Esophagus muscularis mucosa (tissue), 4 donors: ENCODE measurements around the gene VAV1. TPM values are rescaled to one million over a fixed set of nuclear protein-coding genes. Genes with fewer than 3 reads are reported as not detected.

ENCODE experiments used
- DNase-seq: peaks from one replicate; pipeline ENCODE4 v3.0.0-alpha.2; 2017; ENCODE audit errors: extremely low spot score
- H3K27ac ChIP-seq, 4 donors: fragments of 200-600 bp; sonication (generic); replicated peaks in 1 of 4; 1 replicate in 3 of 4; 2 replicates in 1 of 4; pipeline ENCODE4 v1.5.1; 2016 to 2019; ENCODE audit warnings: mild to moderate bottlenecking in 1 of 4
- H3K27me3 ChIP-seq, 4 donors: fragments of 200-600 bp; sonication (generic); one replicate each; pipeline versions ENCODE4 v1.5.1 to v1.6.0; 2016 to 2019
- H3K36me3 ChIP-seq, 4 donors: fragments of 200-600 bp; sonication (generic); one replicate each; pipeline ENCODE4 v1.5.1; 2016 to 2019
- H3K4me1 ChIP-seq, 4 donors: fragments of 200-600 bp; sonication (generic); one replicate each; pipeline ENCODE4 v1.5.1; 2016 to 2019
- H3K4me3 ChIP-seq, 4 donors: fragments of 200-600 bp; sonication (generic); 1 replicate in 2 of 4; 2 replicates in 2 of 4; pipeline ENCODE4 v1.5.1; 2016 to 2019; ENCODE audit warnings: mild to moderate bottlenecking in 4 of 4, moderate library complexity in 1 of 4
- H3K9me3 ChIP-seq, 4 donors: fragments of 200-600 bp; sonication (generic); 1 replicate in 3 of 4; 2 replicates in 1 of 4; pipeline ENCODE4 v1.5.1; 2016 to 2019
- CTCF ChIP-seq, 3 experiments: fragments of 200-600 bp in 2 of 3; fragments of 450-650 bp in 1 of 3; sonication (generic) in 2 of 3; IDR thresholded peaks; one replicate each; pipeline ENCODE4 v1.5.1; 2017 to 2019; ENCODE audit warnings: antibody characterized with exemption in 3 of 3, mild to moderate bottlenecking in 2 of 3, moderate library complexity in 1 of 3
- EP300 ChIP-seq: sonication (generic); formaldehyde crosslinking; IDR thresholded peaks from one replicate; pipeline ENCODE4 v1.6.1; 2017; ENCODE audit warnings: antibody characterized with exemption
- POLR2A ChIP-seq: fragments of 450-650 bp; IDR thresholded peaks from one replicate; pipeline ENCODE4 v1.6.1; 2017; ENCODE audit warnings: antibody characterized with exemption, moderate library complexity, mild to moderate bottlenecking, low read depth
- POLR2AphosphoS5 ChIP-seq, 2 donors: sonication (generic); formaldehyde crosslinking; IDR thresholded peaks; one replicate each; pipeline ENCODE4 v1.6.1; 2017; ENCODE audit warnings: antibody characterized with exemption in 2 of 2
- WGBS: methylation state at CpG from one replicate; pipeline ENCODE4 v1.1.5; 2018; 5-methylcytosine and 5-hydroxymethylcytosine counted together
- intact Hi-C: fragments of 100-400 bp; cut with DNase I; formaldehyde crosslinking; loops from one replicate; pipeline ENCODE4 v1.15.1; 2023
- total RNA-seq, 4 donors: library from RNA; depleted of rRNA; stranded (reverse); fragments of >200 nt; gene quantifications; one replicate each; pipeline versions ENCODE4 v1.1.0 to v1.2.1, GENCODE V29; 2016

VAV1 gene
- total RNA-seq, 4 donors from 2014 or later, result 2.9 to 8.0 (median 4.1) TPM

GRCh38 chr19:6808494-6808893 lies 36.0 kb downstream of the VAV1 start:
- 92% methylated on average over 1 of the region's 1 CpG for WGBS
- no peaks in the 10 kb centered on the region for H3K36me3 ChIP-seq

GRCh38 chr19:6809262-6809661 lies 36.8 kb downstream of the VAV1 start:
- Histone ChIP-seq H3K27ac (no peak overlapping the region), H3K4me1 (no peaks in the 10 kb centered on the region), H3K4me3 (no peak overlapping the region), H3K9me3 (peaks cover 0 to 11% (median 2%) of the 10 kb centered on the region in 4 donors), H3K36me3 (no peaks in the 10 kb centered on the region), H3K27me3 (peaks cover 0 to 54% (median 0%) of the 10 kb centered on the region in 4 donors)
- intact Hi-C loops, result no loop called here
- DNase-seq, result no peak
- 70% methylated on average over 4 of the region's 4 CpGs for WGBS
- TF ChIP-seq EP300 (no peak), CTCF (IDR thresholded peaks at IDR 0.05) (no peak), POLR2AphosphoS5 (IDR thresholded peaks at IDR 0.05) (no peak), POLR2A (no peak)

More at GRCh38 chr19:6808494-6808893, 36.0 kb downstream of the VAV1 start:
- Histone ChIP-seq H3K4me1 (no peaks in the 10 kb centered on the region), H3K4me3 (no peak overlapping the region), H3K9me3 (peaks cover 0 to 11% (median 2%) of the 10 kb centered on the region in 4 donors), H3K27me3 (peaks cover 0 to 62% (median 0%) of the 10 kb centered on the region in 4 donors), H3K27ac (no peak overlapping the region)
- TF ChIP-seq EP300 (no peak), POLR2AphosphoS5 (IDR thresholded peaks at IDR 0.05) (no peak), CTCF (IDR thresholded peaks at IDR 0.05) (no peak), POLR2A (no peak)
- no peak for DNase-seq
- intact Hi-C loops, result no loop called here

GRCh38 chr19:6811378-6811777 lies 38.9 kb downstream of the VAV1 start:
- no peak for DNase-seq
- H3K27ac ChIP-seq, result no peak overlapping the region
- no peak for TF ChIP-seq EP300
- TF ChIP-seq CTCF (IDR thresholded peaks at IDR 0.05), result no peak
- TF ChIP-seq POLR2AphosphoS5 (IDR thresholded peaks at IDR 0.05), result no peak
- no peak for TF ChIP-seq POLR2A

GRCh38 chr19:6811906-6812305 lies 39.4 kb downstream of the VAV1 start:
- no peaks in the 10 kb centered on the region for H3K36me3 ChIP-seq
- H3K9me3 ChIP-seq, result peaks cover 0 to 11% (median 2%) of the 10 kb centered on the region in 4 donors

More at GRCh38 chr19:6811378-6811777, 38.9 kb downstream of the VAV1 start:
- Histone ChIP-seq H3K4me3 (no peak overlapping the region), H3K4me1 (no peaks in the 10 kb centered on the region), H3K27me3 (peaks cover 0 to 36% (median 0%) of the 10 kb centered on the region in 4 donors), H3K9me3 (peaks cover 0 to 11% (median 2%) of the 10 kb centered on the region in 4 donors), H3K36me3 (no peaks in the 10 kb centered on the region)
- intact Hi-C loops, result no loop called here
- 82% methylated on average over 3 of the region's 3 CpGs for WGBS

More at GRCh38 chr19:6811906-6812305, 39.4 kb downstream of the VAV1 start:
- Histone ChIP-seq H3K27me3 (peaks cover 0 to 39% (median 0%) of the 10 kb centered on the region in 4 donors), H3K4me1 (no peaks in the 10 kb centered on the region), H3K4me3 (no peak overlapping the region), H3K27ac (no peak overlapping the region)
- WGBS, result 39% methylated on average over 2 of the region's 2 CpGs
- TF ChIP-seq CTCF (IDR thresholded peaks at IDR 0.05) (no peak), POLR2A (no peak), POLR2AphosphoS5 (IDR thresholded peaks at IDR 0.05) (no peak), EP300 (no peak)
- no peak for DNase-seq
- intact Hi-C loops, result no loop called here
